ENCODE data around the gene BBS9.

The BBS9 gene

GRCh38 chr7:33649476-33650441 is 520.4 kb downstream of the BBS9 start:
- DNase-seq (ENCODE audit: low spot score): no peak

GRCh38 chr7:33650828-33651227 is 521.5 kb downstream of the BBS9 start:
- no peak for DNase-seq (ENCODE audit: low spot score)

- DNase-seq (ENCODE audit: low spot score): no peak
Measured at GRCh38 chr7:33651998-33652515, 522.7 kb downstream of the BBS9 start.

- DNase-seq (ENCODE audit: low spot score): no peak
Measured at GRCh38 chr7:33654676-33655075, 525.3 kb downstream of the BBS9 start.

Data from RKO (cell line).